Activated CD4-positive, alpha-beta T cell treated with anti-CD3 and anti-CD28 coated beads, Interleukin-2, amount 50 U/mL, for 48 hours (primary cell): ENCODE measurements around the gene EPG5.
A peak's percentile ranks its signal among the peaks of the same experiment; 100 is the strongest.
"Not testable (repeated sequence)": the region's sequence is repeated elsewhere in the genome, so short reads cannot be mapped to it uniquely, and the experiment has no call there.

Experiments
- DNase-seq, 2 experiments: peaks; one replicate each; pipeline ENCODE4 v3.0.0-alpha.2; 2020

EPG5 gene

DNA sequence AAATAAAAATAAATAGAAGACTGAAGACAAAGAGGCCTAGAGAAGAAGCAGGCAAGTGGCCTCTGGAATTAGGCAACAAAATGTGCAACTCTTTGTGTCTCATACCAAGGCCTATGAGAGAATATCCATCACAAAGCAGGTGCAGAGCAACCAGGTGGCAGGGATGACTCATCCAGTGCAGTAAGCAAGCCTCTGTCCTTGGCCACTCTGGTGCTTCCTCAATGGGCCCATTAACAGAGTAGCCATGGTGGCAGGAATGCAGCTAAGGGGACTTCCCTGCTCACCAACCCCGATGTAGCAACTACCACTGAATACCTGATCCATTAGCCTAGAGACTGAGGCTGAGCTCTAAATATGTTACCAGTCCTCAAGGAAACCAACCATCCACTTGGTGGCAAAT, 11.0 kb upstream of the EPG5 start:
- DNase-seq: no peak

DNA sequence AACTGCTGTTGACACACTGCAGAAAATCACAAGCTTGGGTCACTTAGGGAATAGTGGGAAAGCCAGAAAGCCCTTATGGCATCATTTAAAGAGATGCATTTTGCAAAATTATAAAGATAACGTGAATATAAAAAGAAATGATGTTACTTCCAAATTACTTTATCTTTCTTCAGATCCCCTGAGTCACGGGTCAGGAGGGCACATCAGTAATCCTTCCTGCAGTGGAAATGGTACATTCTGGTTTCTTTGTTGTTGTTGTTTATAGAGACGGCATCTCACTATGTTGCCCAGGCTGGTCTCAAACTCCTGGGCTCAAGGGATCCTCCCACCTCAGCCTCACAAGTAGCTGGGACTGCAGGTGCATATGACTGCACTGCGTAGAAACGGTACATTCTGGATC, 9.8 kb upstream of the EPG5 start:
- DNase-seq: no peak

DNA sequence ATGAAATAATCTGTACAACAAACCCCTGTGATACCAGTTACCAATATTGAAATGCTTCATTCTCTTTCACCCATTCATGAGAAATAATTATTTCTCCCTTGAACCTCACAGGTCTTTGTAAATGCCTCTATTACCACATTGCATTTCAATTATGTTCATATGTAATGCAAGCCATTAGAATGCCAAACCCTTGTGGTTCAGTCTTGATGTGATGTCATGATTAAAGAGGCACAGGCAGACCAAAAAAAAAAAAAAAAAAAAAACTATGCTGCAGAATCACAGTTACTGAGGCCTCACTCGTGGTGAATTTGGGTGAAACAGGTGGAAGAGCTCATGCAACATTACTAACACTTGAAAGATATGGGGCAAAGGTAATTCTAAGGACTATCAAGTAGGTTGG, 9.4 kb upstream of the EPG5 start:
- no peak for DNase-seq

DNA sequence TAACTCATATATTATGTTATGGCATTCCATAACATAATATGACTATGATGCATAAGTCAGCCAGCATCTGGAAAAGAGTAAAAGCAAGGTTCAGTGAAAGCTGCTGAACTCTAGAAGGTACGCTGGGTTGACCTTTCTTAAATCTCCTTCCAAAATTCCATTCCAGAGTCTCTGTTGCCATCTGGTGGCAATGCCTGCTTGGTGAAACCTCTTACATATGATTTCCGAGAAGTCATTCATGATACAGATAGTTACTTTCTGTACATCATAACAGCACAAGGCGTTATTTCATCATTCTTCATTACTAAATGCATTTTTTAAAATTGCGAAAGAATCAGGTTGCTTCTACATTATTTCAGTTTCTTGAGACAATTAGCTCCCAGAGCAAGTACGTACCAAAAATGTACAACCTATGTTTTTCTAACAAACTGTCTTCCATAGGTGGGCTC, 7.0 kb upstream of the EPG5 start:
- peak; percentile 55 to 73 for DNase-seq

DNA sequence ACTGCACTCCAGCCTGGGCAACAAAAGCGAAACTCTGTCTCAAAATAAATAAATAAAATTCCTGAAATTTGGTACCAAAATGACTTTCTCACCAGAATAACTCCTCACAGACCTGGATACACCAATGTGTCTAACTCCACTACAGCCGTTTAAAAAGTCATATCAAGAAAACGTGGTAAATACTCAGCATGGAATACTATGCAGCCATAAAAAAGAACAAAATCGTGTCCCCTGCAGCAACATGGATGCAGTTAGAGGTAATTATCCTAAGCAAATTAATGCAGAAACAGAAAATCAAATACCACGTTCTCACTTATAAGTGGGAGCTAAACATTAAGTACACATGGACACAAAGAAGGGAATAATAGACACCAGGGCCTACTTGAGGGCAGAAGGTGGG, 2.2 kb downstream of the EPG5 start:
- not testable (repeated sequence) for DNase-seq

DNA sequence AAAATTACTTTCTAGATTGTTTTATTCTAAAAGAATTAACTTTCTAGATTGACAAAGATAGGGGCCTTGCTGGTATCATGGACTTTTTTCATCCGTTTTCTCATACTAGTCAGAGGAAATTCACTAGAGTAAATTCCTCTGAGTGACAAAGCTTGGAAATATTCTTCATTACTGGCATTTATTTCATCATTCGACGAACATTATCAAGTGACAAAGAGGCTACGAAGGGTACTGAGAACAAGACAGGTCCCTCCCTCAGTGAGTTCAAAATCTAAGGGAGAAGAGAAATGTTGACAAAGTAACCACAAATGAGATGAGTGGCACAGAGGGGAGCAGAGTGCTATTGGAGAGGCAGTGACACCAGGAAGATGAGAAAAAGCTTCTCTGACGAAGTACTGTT, 4.3 kb downstream of the EPG5 start:
- DNase-seq: no peak

DNA sequence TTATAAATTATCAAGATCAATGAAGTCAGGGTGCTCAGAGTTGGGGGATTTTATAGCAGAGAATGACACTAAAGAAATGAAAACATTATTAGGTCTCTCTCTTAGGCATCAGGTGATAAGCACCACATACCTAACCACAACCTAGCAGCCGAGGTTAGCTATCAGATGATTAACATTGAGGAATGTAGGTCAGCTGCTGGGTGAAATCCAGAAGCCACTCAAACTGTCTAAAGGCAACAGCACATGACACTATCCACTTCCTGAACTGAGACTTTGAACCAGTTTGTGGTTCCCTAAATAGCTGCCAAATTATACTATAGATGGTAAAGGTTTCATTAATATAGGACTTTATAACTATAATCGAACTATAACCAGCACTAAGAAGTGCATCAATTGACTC, 4.7 kb downstream of the EPG5 start:
- DNase-seq: peak in 1 of 2 experiments; percentile 25

DNA sequence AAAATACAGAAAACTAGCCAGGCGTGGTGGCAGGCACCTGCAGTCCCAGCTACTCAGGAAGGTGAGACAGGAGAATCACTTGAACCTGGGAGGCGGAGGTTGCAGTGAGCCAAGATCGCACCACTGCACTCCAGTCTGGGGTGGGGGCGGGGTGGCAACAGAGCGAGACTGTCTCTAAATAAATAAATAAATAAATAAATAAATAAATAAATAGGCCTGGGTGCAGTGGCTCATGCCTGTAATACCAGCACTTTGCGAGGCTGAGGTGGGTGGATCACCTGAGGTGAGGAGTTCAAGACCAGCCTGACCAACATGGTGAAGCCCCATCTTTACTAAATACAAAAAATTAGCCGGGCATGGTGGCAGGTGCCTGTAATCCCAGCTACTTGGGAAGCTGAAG, 7.6 kb downstream of the EPG5 start:
- DNase-seq: not testable (repeated sequence)

DNA sequence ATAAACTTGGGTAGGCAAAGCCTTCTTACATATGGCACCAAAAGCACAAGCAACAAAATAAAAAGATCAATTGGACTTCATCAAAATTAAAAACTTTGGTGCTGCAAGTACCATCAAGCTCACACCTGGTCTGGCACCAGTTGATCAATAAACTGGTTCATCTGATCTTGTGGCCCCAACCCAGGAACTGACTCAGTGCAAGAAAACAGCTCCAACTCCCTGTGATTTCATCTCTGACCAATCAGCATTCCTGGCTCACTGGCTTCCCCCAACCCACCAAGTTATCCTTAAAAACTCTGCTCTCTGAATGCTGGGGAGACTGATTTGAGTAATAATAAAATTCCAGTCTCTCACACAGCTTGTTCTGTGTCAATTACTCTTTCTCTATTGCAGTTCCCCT, 8.4 kb downstream of the EPG5 start:
- DNase-seq: no peak

DNA sequence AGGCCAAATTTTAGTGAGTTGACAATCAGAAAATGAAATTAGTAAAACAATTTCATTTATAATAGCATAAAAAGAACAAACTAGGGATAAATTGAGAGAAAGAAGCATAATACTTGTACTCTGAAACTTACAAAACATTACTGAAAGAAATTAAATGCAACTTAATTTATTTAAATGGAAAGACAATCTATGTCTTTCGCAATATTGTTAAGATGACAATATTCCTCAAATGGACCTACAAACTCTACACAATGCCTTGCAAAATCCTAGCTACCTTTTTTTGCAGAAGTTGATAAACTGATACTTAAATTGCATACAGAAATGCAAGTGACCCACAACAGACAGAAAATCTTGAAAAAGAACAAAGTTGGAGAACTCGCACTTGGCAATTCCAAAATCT, 9.1 kb downstream of the EPG5 start:
- no peak for DNase-seq

DNA sequence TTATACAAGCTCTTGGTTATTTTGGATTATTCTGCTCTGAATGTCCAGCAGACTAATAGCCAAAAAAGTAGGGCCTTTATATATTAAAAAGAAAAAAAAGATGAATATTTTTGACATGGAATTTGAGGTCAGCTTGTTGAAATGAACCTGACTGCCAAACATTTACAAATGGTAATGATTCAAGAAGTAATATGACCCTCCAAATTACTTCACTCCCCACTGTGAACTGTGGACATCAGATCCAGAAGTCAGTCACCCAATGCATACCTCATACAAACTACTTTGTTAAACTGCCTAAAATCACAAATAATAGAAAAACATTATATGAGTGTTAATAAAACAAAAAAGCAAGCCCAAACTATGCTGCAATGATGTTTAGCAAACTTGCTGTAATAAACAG, 10.0 kb downstream of the EPG5 start:
- no peak for DNase-seq

DNA sequence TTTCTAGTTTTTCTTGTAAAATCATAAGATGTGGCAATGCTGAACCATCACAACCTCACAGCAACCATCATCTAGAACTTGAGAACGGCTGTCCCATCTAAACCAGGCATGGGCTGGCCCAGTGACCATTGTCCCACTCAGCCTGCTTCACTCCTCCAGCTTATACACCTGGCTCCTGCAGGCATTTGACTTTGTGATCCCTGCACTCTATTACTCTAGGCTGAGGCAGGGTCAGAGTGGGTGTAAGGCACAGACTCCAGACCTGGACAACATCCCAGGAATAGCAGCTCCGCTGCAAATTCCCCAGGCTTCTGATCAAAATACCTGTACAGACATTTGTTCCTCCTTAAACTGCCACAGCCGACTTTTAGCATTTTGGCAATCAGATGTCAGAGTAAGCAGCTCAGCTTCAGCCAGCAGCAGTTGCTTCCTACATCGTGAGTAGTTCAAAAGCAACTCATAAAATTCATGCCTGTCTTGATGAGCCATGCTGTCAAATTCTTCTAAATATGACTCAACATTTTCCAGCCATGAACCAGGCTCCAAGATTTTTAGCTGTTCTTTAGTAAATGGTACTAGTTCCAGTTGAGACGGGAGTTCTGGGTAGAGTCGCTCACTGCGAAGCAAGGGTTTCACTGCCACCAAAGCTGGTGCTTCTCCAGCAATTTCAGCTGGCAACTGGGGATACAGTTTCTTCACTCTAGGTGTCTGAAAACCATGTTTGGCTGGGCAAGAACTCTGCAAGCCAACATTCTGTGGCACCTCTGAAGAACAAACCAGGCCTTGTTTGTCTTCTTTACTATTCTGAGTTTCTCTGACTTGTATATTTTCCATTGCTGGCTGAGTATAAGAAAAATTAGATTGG, 12.8 kb downstream of the EPG5 start:
- no peak for DNase-seq

DNA sequence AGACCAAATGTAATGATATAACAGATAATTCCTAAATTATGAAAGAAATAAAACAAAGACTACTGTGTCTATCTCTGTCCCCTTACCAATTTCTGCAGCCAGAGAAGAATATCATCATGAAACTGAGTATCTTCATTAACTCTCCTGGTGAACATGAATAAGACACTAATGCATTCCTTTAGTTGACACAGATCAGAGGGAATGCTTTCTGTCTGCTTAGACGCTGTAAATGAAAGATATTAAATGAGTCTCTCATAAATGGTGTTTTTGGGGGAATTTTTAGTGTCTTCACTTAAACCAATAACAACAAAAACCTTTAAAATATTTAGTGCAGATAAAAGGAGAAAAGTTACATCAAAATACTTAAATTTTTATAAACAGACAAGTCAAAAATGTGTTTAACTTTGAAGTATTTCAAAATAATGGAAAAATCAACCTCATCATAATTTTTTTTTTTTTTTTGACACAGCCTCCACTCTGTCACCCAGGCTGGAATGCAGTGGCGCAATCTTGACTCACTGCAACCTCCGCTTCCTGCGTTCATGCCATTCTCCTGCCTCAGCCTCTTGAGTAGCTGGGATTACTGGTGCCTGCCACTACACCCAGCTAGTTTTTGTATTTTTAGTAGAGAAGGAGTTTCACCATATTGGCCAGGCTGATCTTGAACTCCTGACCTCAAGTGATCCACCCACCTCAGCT, 16.0 kb downstream of the EPG5 start:
- no peak for DNase-seq

DNA sequence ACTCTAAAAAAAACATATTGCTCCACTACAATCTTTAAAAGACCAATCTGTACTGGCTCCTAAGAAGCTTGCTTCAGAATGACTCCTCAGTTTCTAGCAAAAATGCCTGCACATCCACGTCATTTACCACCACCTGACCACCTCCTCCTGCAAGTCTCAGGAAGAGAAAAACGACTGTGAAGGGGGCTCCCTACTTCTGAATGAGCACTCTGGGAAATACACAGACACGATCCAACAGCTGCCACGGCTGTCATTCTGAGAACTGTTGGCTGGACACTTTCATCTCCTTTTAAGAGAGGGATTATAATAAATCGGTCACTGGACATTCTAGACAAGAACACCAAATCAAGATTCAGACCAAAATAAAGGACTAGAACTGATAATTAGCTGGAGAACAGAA, 21.5 kb downstream of the EPG5 start:
- DNase-seq: no peak

DNA sequence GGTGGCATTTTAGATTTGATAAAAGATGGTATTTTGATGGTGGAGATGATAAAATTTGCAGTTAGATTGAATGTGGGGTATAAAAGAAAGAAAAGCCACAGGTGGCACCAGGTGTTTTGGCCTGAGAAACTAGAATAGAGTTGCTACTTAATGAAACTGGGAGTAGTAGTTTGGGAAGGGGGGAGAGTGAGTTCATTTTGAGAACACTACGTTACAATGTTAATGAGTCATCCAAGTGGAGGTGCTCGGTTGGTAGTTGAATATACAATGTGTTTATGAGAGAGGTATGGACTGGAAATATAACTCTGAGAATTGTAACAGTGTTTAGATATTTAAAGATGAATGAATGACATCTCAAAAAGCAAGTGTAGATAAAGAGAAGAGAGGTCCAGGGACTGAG, 26.4 kb downstream of the EPG5 start:
- no peak for DNase-seq

DNA sequence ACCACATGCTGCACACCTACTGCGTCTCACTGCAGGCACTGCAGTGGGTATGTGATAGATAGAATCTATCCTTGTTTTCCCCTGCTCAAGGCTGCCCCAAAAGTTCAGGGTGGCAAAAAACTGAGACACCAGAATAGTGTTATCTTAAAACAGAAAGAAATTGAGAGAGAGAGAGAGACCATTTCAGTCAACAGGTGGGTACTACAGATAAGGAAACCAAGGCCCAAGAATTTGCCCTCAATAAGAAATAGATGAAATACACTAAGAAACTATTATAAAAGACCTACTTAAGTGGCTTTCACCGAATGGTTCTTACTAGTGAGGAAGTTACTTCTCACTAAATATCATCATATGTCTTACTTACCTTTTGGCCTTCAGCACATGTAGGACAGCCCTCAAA, 27.9 kb downstream of the EPG5 start:
- no peak for DNase-seq

DNA sequence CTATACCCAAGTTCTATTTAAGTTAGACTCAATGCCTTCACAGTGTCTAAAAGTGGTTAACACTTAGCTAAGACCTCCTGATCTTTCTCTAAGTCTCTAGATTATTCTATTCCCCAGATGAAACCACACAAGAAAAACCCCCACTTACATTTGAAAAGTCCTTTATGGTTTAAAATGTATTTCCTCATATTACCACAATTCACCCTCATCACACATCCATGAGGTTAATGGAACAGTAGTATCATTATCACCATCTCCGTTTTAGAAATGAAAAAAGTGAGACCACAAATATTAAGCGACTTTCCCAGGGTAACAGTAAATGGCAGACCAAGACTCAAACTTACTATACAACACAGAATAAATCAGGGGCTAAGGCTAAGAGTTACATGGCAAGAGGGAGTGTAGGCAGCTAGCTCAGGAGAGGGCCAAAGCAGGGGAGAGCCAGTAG, 28.6 kb downstream of the EPG5 start:
- DNase-seq: no peak

DNA sequence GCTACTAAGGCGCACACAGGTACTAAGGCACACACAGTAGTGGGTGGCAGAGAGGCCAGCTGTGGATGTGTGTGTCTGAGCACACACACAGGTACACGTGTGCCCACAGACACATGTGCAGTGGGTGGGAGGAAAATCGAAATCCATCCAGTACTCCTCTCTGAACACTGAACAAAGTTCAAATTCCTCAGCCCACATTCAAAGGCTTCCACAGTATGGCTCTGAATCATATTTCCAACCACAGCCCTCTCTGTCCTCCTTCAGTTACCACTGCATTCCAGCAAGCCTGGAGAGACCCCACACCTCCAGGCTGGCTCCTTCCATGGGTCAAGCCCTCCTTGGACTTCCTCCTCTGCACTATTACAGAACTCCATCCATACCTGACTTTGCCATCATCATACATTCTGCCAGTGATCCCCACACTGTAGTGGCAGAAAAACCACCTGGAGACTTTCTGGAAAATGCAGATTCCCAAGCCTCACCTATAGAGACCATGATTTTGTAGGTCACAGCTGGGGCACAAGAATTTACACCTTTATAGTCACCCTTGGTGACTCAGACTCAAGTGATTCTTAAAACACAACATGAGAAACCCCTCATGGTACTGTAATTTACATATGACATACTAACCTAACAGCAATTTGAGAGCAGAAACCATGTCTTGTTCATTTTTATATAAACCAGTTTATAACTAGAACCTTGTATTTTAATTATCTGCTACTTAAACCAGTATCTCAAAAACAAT, 31.4 kb downstream of the EPG5 start:
- no peak for DNase-seq

DNA sequence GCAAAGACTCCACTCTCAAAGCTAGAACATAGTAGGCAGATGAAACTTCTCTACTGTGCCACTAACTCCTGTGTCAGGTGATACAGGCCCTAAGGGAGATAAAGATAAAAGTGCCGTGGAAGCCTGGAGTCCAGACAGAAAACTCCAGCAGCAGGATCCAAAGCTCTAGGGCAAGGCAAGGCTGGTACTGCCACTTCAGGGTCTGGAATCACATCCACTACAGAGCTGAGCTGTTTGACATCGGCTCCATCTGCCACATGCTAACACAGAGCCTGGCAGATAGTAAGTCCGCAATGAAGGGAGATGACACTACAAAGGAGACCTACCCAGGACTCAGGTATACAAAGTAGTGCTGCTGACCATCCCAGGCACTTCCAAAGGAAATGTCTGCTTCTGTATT, 34.4 kb downstream of the EPG5 start:
- no peak for DNase-seq

DNA sequence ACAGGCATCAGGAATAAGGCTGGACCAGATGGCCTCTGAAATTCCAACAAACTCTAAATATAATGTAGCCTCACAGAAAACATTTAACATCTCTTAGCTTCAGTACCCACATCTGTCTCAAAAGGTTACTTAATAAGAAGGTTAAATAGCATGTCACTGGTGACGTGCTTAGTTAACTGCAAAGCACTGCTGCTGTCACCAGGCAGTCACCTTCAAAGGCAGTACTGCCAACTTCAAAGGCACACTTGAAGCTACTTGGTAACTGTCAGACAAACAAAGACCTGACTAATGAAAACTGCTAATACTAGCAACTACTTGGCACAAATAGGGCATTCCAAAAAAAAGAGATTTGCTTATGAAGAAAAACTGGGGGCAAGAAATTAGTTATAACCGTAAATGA, 36.2 kb downstream of the EPG5 start:
- DNase-seq: no peak

DNA sequence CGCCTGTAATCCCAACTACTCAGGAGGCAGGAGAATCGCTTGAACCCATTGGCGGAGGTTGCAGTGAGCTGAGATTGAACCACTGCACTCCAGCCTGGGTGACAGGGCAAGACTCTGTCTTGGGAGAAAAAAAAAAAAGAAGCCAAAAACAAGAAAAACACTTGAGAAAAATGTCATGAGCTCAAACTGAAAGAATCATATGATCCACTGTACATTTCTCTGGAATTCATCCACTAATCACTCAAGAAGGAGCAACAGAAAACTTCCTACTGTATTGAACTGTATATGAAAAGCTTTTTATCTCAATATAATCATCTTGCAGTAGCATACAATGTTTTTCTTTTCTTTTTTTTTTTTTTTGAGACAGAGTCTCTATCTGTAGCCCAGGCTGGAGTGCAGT, 40.4 kb downstream of the EPG5 start:
- DNase-seq: no peak

DNA sequence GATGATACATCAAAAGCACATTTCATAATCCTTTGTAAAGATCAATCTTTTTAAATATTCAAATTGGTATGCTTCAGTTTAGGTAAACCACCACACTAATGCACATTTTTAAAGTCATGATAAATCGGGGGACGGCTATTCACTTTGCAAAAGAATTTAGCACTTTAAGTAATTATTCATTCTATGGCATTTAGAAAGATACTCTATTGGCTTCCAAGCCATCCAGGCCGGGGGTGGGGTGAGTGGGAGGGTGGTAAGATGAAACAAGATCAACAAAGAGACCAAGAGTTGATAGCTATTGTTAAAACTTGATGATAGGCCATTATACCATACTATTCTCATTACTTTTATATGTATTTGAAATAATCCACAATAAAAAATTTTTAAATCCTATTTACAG, 41.0 kb downstream of the EPG5 start:
- no peak for DNase-seq

DNA sequence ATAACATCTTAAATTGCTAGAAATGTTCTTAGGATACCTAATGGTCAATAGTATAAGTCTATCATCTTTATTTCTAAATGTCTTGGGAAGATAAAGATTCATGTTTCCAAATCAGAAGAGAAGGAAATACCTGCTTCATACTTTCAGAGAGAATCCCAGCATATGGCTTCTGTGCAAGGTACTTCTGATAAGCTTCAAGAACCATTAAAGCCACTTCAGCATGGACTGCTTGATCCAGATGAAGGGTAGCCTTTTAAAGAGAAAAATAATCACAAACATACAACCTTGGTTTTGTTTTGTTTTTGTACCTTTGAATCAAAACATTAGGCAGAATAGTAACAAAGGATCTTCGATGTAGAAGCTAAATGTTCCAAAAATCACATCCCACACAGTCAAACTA, 44.0 kb downstream of the EPG5 start:
- DNase-seq: no peak

DNA sequence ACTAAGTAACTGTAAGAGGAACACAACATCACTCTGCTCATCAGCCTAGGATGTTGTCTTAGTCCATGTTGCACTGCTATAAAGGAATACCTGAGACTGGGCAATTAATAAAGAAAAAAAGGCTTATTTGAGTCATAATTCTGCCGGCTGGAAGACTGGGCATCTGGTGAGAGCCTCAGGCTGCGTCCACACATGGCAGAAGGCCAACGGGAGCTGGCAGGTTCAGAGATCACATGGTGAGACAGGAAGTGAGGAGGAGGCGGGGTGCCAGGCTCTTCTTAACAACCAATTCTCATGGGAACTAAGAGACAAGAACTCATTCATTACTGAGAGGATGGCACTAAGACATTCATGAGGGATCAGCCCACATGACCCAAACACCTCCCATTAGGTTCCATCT, 46.8 kb downstream of the EPG5 start:
- DNase-seq: no peak
